ENCODE data around the gene ABCB10.
"Not testable (repeated sequence)": the region's sequence is repeated elsewhere in the genome, so short reads cannot be mapped to it uniquely, and the experiment has no call there.

The ABCB10 gene

GRCh38 chr1:229558460-229559335 is at the start of gene ABCB10:
TSS of gene ABCB10 (minus strand) at chr1:229558707. CDS start at chr1:229558652, 55 bp downstream.
- peak; percentile 98 for DNase-seq

GRCh38 chr1:229607370-229607769 is 48.9 kb upstream of the ABCB10 start:
- no peak for DNase-seq

GRCh38 chr1:229603371-229604005 is 45.0 kb upstream of the ABCB10 start:
- DNase-seq = no peak

- DNase-seq = no peak
Measured at GRCh38 chr1:229600229-229600628, 41.7 kb upstream of the ABCB10 start.

- DNase-seq = no peak
Measured at GRCh38 chr1:229599218-229599954, 40.9 kb upstream of the ABCB10 start.

GRCh38 chr1:229597877-229598276 is 39.4 kb upstream of the ABCB10 start:
- DNase-seq = no peak

GRCh38 chr1:229596925-229597699 is 38.6 kb upstream of the ABCB10 start:
- DNase-seq = no peak

GRCh38 chr1:229595876-229596275 is 37.4 kb upstream of the ABCB10 start:
- DNase-seq = not testable (repeated sequence)

- no peak for DNase-seq
Measured at GRCh38 chr1:229594227-229595008, 35.9 kb upstream of the ABCB10 start.

GRCh38 chr1:229593800-229594199 is 35.3 kb upstream of the ABCB10 start:
- DNase-seq = no peak

GRCh38 chr1:229590119-229590518 is 31.6 kb upstream of the ABCB10 start:
- DNase-seq = no peak

- no peak for DNase-seq
Measured at GRCh38 chr1:229585338-229585737, 26.8 kb upstream of the ABCB10 start.

GRCh38 chr1:229582715-229583114 is 24.2 kb upstream of the ABCB10 start:
- DNase-seq = no peak

- no peak for DNase-seq
Measured at GRCh38 chr1:229582011-229582694, 23.6 kb upstream of the ABCB10 start.

- DNase-seq = no peak
Measured at GRCh38 chr1:229581485-229581884, 23.0 kb upstream of the ABCB10 start.

- DNase-seq = no peak
Measured at GRCh38 chr1:229579059-229579673, 20.7 kb upstream of the ABCB10 start.

- DNase-seq = no peak
Measured at GRCh38 chr1:229578168-229579058, 19.9 kb upstream of the ABCB10 start.

- DNase-seq = no peak
Measured at GRCh38 chr1:229574679-229575442, 16.4 kb upstream of the ABCB10 start.

- no peak for DNase-seq
Measured at GRCh38 chr1:229572286-229572685, 13.8 kb upstream of the ABCB10 start.

Data from activated CD8-positive, alpha-beta memory T cell treated with anti-CD3 and anti-CD28 coated beads for 24 hours (primary cell).